ENCODE measurements around the gene TRIP12.
"Not testable (repeated sequence)": the region's sequence is repeated elsewhere in the genome, so short reads cannot be mapped to it uniquely, and the experiment has no call there.

TRIP12 gene

DNA sequence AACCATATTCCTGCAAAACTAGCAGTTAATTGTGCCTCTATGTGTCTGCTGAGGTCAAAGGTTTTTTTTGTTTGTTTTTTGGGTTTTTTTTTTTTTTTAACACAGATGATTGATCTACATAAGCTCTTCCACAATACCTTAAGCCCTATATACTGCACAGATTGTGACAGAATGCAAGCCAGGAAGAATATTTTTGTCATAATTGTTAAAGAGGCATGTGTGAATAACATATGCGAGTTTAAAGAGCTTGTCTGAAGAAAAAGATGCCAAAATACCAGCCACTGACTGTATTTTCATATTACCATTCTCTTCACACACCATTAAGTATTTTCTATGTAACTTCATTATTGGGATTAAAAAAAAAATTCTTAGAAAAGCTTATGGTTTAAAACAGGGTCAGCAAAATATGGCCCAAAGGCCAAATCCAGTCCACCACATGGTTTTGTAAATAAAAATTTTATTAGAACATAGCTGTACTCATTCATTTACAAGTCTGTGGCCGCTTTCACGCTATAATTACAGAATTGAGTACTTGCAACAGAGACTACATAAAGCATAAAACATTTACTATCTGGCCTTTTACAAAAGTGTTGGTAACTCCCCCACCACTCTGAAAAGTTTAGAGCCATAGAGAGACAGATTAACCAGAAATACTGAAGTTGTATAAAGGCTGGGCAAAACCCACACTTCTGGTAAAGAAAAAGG lies 89.9 kb downstream of the TRIP12 start:
- DNase-seq (ENCODE audit: low read depth), result no peak

DNA sequence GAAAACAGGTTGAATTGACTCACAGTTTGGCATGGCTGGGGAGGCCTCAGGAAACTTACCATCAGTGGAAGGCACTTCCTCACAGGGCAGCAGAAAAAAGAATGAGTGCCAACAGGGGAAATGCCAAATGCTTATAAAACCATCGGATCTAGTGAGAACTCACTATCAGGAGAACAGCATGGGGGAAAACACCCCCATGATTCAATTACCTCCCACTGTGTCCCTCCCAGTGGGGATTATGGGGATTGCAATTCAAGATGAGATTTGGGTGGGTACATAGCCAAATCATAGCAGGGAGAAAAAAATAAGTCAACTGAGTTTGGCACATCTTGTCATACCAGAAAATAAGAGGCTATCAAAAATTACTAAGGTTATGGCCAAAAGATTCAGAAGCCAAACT lies 96.3 kb downstream of the TRIP12 start:
- no peak for DNase-seq (ENCODE audit: low read depth)

DNA sequence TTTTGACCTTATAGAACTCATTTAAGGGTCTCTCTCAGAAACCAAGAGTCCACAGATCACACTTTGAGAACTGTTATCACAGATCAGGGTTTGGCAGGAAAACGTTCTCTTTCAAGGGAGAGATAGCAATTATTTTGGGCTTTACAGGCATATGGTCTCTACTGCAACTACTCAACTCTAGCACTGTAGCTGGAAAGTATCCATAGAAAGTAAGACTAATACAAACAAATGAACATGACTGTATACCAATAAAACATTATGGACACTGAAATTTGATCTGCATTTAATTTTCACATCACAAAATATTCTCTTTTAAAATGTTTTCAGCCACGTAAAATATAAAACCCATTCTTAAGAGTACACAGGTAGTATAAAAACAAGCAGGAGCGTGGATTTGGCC lies 100.5 kb downstream of the TRIP12 start:
- no peak for DNase-seq (ENCODE audit: low read depth)

DNA sequence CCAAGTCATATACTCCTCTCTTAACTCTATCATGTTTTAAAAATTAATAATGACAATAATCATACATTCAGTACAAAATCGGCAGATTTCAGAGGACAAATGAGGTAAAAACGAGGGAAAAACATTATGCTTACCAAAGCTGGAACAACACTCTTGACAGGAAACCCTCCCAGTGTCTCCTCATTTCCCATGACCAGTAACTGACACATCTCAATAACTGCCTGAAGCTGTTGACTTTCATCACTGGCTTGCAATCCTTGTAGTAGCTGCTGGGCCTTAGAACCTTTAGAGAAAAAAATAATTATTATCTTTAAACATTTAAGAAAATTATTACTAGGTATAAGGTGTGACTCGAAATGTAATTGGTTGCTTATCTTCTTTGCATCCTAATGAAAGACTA lies 103.6 kb downstream of the TRIP12 start:
- no peak for DNase-seq (ENCODE audit: low read depth)

DNA sequence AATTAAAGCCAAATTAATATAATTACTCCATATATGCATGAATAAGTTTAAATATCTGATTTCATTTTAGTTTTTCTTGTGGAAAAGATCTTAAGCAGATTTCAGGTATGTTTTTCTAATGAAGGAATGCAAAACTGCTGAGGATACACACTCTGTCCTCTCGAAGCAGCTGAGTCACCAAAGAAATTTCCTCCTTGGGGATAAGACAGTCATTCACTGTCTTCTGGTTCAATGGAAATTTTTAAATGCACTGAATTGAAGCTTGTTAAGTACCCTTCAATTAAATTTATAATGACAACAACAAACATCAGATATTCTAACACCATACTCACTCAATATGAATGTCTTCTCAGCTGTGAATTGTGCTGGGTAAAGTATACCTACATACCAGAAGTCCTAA lies 106.0 kb downstream of the TRIP12 start:
- DNase-seq (ENCODE audit: low read depth), result no peak

DNA sequence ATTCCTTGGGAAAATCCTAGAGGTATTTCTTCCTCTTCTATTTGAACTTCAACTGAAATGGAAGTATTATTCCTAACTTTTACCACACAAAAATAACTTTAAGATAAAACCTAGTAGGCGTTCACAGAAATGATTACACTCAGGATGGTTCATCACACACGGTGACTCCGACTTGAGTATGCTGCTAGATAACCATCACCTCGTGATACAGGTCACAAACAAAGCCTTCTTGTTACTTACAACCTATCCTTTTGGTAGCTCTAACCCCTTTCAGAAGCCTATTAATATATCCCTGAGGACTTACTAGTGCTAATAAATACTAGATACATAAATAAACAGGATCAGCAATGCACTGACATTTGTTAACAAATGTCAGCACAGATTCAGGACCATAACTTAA lies 106.5 kb downstream of the TRIP12 start:
- no peak for DNase-seq (ENCODE audit: low read depth)

DNA sequence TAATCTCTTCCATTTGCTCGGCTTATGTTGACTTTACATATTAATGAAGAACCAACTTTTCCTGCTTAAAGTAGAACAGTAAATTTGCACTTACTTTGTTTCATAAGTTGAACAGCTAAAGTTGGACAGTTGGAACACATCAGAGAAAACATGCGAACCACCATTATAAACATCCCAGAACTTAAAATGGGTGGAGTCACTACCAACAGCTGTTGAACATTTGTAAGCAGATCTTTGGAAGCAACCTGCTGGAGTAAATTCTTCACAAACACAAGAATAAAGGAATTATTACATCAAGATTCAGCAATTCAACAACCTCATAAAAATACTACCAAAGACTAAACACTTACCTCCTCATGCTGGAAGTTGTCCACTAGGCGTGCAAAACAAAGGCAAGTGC lies 111.0 kb downstream of the TRIP12 start:
- DNase-seq (ENCODE audit: low read depth), result peak; percentile 17

DNA sequence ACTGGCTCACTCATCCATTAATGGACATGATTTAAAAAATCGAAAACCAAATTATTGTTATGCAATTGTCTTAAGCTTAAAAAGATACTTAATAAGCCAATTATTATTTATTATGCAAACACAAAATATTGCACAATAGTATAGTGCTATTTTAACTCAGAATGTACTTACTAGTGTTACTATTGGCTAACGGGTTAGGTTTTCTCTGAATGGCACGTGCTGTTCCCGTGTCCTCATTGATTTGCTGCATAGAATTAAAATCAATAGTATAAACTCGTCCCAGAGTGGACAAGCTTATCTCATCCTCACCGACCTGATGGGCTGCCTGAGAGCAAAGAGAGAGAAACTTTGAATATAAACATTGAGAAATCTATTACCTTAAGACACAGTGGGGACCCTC lies 116.2 kb downstream of the TRIP12 start:
- no peak for DNase-seq (ENCODE audit: low read depth)

DNA sequence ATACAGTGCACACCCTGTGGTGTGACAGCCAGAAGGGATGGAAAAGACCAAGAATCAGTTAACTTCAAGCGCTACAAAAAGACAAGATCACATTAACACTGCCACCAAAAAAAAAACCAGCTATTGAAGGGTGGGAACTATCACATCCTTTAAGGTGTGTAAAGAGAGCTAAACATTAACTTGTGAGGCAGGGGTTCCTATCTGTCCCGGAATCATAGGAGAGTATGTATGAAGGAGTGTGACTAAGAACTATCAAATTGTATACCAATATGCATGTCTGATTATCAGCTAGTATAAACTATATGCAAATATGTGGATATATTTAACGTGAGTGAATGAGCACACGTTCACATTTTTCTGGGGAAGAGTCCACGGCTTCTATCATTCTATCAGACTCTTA lies 119.0 kb downstream of the TRIP12 start:
- DNase-seq (ENCODE audit: low read depth), result no peak

DNA sequence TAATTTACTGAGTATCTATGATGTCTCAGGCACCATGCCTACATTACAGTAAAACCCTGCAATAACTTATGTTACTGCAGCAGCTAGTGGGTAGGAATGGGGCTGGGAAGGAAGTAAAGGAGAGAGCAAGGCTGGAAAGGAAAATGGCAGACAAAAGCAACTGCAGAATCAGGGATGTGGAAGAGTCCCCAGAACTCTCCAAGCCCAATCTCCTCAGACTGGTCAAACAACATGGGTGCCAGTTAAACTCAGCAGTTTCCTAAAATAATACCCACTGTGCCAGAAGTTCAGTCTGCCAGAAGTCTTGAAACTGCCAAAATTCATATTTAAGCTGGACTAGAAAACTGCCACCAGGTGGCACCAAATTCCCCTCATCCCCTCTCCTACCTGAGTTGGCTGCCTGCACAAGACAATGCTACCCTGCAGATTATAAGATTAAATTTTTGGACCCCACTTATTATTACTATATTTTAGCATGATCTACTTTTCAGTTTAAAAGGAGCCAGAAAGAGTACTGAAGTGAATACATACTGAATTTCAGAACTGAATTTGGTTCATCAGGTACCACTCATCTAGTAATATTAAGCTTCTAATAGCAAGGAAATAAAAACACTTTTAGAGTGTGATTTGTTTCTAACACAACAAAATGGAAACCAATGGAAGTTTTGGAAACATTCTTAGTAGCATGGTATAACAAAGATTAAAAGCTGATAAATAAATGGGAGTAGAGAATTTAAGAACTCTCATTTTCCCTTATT lies 120.6 kb downstream of the TRIP12 start:
- peak; percentile 61 for DNase-seq (ENCODE audit: low read depth)

DNA sequence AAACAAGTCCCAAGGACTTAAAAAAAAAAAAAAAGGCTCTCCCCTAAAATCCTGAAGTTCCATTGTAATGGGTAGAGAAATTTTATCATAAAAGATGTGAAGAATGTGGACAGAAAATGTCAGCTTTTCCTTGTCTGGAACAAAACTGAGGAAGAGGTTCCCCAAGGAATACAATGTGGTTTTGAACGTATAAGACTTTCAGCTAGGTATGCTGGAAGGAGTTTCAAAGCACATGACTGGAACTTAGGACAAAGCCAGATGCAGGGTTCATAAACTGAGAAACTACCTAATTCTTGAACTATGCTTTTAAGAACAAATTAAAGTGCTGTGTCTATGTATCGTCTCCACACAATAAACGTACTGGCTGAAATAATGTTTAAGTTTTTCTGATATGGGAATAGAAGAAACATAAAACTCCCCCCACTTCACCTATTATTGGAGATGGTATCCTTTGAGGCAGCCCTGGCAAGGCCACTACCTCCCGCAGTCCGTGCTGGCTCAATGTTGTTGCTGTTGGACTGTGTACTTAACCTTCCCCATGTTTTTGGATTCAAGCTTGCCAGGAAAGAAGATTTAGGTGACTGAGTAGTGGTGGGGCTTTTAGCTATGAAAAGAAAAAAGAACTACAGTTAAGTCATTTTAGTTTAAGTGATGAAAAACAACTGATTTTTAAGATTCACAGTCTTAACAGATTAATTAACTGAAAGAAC lies 123.2 kb downstream of the TRIP12 start:
- DNase-seq (ENCODE audit: low read depth), result peak; percentile 10

DNA sequence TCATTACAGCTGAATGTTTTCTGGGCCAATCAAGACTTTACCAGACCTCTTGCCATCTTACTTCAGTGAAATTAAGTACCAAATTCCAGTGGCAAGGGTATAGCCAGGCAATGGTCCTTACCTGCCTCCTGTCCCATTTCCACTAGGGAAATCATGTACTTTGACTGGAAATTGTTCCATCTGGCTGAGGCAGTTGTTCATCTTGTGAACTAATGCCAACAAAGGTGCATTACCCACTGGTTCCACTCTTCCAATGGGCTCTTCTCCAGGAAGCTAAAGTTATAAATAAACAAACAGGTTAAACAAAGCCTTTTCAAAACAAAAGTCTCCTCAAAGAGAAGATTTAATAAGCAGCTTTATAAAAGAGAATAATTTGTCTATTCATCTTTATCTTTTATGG lies 126.8 kb downstream of the TRIP12 start:
- DNase-seq (ENCODE audit: low read depth), result no peak

DNA sequence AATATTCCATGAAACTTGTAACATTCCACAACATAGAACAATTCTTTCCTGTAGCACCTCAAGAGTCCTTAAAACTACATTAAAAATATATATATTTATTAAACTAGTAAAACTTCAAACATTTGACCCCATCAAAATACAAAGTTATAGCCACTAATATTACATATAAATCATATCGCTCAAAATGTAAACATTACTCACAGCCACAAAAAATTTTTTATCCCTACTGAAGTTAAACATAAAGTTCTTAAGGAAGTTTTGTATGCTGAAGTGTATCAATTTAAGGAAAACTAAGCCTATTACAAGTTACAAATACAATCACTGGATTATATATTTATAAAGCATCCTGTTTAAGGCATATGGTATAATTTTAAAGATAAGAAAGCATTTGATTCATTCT lies 127.2 kb downstream of the TRIP12 start:
- no peak for DNase-seq (ENCODE audit: low read depth)

DNA sequence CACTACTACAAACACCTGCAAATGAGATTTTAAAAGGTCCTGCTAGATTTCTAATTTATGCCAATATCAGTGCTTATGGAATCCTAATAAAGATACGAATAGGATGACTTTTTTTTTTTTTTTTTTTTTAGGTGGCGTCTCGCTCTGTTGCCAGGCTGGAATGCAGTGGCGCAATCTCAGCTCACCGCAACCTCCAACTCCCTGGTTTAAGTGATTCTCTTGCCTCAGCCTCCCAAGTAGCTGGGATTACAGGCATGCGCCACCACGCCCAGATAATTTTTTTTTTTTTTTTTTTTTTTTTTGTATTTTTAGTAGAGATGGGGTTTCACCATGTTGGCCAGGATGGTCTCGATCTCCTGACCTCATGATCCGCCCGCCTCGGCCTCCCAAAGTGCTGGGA lies 135.5 kb downstream of the TRIP12 start:
- not testable (repeated sequence) for DNase-seq (ENCODE audit: low read depth)

DNA sequence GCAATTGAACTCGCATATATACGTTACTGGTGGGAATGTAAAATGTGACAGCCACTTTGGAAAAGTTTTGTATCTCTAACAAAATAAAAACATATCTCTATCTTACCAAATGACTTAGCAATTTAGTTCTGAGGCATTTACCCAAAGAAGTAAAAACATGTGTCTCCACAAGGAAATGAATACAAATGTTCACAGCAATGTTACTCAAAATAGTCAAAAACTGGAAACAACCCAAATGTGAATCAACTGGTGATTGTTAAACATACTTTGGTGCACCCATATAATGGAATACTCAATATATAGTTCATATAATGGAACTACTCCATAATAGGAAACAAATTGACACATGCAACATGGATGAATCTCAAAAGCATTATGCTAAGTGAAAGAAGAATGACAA lies 137.0 kb downstream of the TRIP12 start:
- no peak for DNase-seq (ENCODE audit: low read depth)

DNA sequence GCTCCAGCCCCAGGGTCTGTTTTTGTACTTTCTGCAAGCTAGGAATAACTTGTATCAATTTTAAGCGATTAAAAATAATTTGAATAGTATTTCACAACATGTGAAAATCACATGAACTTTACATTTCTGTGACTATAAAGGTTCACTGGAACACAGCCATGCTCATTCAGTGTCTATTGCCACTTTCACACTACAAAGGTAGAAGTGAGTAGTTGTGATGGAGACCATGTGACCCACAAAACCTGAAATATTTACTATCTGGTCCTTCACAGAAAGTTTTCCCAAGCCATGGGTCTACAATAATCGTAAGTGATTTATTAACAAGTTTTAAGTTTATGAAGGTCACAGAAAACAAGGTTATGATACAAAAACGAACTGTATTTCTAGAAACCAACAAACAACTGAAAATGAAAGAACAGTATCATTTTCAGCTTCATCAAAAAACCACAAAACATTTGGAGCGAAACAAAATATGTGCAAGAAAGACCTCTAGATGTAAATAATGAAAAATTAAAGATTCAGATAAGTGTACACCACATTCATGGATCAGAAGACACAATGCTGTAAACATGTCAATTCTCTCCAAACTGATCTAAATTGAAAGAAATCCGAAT lies 138.6 kb downstream of the TRIP12 start:
- no peak for DNase-seq (ENCODE audit: low read depth)

DNA sequence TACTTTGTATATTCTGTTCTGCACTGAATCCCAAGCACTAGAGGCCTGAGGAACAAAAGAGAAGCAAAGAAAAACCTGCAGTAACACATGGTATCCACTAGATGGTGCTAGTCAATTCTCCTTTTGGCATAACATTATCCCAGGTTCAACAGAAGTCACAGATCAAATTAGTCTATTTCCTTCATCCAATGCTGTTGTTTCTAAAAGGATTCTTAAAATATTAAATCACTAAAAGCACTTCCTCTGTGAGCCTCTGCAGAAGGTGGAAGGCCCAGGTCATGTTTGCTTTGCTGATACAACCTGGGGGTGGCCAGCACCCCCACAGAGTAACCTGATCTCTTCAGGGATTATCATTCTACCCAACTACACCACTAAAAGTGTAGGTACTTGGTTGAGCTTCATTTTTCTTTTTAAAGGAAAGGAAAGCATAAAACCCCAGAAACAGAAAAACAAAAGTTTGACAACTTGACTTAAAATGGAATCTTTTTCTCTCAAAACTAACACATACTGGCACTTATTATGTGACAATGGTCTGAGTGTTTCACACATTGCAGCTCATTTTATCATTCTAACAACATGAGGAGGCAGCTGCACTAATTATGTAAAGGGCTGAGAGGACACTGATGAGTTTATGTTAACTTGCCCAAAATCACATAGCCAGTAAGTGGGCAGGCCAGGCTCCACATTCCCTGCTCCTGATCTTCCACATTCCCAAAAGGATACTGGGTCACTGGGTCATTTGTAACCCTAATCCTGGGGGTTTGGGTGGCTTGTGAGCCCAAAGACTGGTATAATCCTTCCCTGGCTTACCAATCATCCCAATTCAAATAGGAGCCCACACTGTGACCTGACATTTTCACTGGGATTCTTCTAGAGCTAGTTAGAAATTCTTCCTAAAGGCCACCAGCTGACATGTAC lies 140.7 kb downstream of the TRIP12 start:
- peak; percentile 35 for DNase-seq (ENCODE audit: low read depth)

DNA sequence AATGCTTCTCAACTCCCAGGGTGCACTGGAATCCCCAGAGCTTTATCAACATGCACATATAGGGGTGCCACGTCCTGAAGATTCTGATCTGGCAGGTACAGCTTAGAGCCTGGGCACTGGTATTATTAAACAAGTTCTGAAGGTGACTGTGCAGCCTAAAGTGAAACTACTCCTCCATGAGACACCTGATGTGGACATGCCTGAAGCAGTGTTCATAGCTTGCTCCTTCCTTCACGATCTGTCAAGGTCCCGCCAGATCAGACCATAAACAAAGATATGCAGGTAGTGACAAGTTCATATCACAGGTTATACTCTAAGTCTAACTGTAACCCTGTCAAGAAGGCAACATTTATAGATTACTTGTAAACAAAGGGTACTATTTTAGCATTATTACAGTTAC lies 142.2 kb downstream of the TRIP12 start:
- DNase-seq (ENCODE audit: low read depth), result no peak

DNA sequence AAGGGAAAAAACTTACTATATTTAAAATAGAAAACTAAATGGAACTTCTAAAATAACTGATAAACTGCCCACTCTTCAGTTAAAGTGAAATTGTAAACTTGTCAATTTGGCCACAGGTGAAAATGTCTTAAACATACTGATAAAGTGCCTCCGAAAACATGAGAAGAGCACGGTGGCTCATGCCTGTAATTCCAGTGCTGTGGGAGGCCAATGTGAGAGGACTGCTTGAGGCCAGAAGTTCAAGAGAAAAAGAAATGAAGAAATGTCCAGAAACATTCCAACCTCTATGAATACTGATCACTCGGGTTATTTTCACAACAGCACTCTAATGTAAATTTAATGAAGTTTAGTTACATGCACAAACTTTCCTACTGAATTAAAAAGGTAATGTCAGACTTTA lies 144.1 kb downstream of the TRIP12 start:
- DNase-seq (ENCODE audit: low read depth), result no peak

DNA sequence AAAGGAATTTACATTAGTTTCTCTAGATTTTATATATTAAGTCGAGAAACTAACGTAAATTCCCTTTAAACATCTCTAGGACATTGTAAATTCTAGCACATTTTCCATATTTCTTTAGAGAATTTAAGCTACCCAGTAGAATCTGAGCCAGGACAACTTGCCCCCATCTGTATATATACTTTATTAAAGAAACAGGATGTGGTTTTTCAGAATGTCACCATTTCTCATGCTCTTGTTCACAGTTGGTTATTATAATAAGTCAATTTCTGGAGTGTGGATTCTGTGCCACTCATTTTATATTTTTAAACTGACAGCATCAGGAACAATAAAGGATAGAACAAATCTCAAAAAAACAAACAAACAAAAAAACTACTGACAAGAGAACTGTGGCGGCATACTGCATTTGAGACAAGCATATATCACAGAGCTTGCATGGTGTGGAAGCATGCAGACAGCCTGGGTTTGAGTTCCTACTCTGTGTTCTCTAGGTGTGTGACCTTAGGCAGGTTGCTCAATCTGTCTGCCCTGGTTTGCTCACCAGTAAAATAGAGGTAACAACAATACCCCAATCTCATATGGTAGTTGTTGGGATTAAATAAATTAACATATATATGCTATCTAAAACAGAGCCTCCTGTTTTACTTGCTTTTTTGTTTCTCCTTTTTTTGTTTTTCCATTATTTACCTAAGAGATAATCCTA lies 146.0 kb downstream of the TRIP12 start:
- DNase-seq (ENCODE audit: low read depth), result no peak

DNA sequence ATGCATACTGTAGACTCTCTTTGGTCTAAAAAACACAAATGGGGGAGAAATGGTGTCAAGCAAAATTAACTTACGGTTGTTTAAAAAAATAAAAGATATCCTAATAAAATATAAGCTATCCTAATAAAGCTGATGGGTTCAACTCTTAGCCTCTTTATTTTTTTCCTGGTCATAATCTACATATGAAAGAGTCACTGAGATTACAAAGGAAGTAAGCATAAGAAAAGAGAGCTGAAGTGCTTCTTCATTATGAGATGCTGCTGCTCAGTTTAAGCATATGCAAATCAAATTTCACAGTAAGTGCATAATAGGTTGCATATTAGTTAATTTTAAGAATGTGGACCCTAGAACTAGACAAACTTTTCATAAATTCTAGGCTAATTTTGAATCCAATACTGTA lies 147.6 kb downstream of the TRIP12 start:
- DNase-seq (ENCODE audit: low read depth), result no peak

All from fibroblast of the conjunctiva (primary cell).